C4-2B (cell line): ENCODE data around the gene TRAFD1.

Experiments used
- H3K27ac ChIP-seq: fragments of 450-650 bp; 2 replicates; pipeline ENCODE4 v1.5.1; 2017
- ZFX ChIP-seq: fragments of 450-650 bp; IDR thresholded peaks from 2 replicates; pipeline ENCODE4 v1.6.1; 2017
- TF ChIP-seq, protein P1 (sequence below): fragments of 450-650 bp; conservative IDR thresholded peaks from 2 replicates; pipeline ENCODE4 v1.5.1; 2017; ENCODE audit warnings: mild to moderate bottlenecking

Gene TRAFD1

DNA sequence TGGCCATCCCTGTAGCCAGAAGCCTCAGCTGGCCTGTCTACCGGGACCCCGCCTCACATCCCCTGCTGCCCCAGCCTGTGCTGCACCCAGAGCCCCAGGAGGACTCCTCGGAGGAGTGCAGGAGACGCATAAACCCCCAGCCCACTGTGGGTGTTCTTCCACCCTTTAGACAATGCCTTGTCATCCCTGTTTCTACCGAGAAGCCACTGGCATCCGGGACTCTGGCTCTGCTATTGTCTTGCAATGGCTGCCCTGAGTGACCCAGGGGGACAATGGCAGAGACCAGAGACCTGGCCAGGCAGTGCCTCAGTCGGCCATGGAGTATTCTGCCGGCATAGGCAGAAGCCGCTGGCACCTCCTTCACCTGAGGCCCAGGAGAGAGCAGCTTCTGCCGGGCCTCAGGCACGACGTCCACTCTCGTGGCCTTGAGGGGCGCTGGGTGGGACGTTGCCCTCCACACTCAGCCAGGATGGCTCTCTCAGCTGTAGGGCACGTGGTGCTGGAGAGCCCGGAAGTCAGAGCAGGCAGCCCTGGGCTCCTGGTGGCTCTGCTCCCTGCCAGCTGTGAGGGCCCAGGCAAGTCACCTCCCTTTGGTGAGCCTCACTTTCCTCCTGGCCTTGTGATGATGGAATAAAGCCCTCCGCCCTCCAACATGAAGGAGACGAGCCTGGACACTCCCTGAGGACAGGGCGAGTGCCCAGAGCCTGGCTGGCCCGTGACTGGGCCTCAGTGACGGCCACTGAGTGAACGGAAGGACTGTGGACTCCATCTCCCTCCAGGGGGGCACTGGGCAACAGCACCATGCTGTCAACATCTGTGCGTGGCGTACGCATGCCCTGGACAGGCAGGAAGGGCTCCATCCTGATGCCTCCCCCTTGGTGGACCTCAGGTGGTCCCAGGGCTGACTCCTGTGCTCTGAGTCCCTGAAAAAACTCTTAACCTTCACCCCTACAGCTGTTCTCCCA is 41.0 kb downstream of the TRAFD1 start:
- H3K27ac ChIP-seq, result no peak overlapping the region
- TF ChIP-seq ZFX, result no peak
- TF ChIP-seq, protein P1, sequence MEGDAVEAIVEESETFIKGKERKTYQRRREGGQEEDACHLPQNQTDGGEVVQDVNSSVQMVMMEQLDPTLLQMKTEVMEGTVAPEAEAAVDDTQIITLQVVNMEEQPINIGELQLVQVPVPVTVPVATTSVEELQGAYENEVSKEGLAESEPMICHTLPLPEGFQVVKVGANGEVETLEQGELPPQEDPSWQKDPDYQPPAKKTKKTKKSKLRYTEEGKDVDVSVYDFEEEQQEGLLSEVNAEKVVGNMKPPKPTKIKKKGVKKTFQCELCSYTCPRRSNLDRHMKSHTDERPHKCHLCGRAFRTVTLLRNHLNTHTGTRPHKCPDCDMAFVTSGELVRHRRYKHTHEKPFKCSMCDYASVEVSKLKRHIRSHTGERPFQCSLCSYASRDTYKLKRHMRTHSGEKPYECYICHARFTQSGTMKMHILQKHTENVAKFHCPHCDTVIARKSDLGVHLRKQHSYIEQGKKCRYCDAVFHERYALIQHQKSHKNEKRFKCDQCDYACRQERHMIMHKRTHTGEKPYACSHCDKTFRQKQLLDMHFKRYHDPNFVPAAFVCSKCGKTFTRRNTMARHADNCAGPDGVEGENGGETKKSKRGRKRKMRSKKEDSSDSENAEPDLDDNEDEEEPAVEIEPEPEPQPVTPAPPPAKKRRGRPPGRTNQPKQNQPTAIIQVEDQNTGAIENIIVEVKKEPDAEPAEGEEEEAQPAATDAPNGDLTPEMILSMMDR, result no peak

DNA sequence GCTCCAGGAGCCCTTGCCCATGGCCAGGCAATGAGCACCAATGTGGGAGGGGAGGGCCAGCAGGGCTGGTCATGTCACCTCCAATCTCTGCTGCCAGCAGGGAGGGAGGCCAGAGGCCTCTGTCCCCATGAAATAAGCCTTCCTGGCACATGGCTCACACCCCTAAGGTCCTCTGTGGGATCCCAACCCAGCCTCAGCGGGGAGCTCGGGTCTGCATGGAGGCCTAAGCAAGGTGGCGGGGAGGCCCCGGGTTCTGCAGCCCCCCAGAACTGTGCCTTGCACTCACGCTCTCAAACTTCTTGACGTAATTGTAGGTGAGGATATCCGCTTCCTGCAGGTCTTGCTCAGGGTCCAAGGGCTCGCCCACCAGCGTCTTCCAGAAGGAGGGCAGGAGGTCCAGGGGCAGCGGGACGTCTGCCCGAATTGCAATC is 41.7 kb downstream of the TRAFD1 start:
- TF ChIP-seq, protein P1, result no peak
- TF ChIP-seq ZFX, result no peak
- H3K27ac ChIP-seq, result no peak overlapping the region

DNA sequence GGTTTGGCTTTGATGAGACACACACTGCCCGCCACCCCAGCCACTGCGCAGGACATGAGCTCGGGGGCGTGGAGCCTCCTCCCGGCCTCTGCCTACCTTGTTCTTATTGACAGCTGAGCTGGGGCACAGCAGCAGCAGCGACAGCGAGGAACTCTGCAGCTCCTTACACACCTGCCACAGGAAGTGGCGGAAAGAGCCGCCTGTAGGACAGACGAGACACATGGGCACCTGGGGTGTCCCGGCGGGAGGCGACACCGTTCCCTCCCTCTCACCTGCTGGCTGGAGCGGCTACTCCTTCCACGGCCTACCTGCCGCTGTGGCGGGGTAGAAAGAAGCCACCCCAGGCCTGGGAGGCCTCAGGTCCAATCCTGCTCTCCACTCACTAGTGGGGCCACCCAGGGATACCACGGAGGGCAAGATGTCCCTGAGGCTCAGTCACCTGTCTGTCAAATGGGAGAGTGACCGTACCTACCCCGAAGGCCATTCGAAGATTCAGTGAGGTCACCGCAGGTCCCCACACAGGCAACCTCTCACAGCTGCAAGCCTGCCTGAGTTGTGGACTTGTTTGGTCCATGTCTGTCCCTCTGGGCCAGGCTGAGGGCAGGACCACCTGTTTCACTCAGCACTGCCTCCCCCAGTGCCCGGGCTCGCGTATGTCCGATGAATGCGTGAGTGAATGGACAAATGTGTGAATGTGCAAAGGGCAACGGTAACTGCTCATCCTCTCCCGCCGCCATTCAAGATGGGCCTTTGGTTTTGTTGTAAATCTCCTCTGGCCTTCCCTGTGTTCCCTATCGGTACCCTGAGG is 42.6 kb downstream of the TRAFD1 start:
- TF ChIP-seq, protein P1, result no peak
- TF ChIP-seq ZFX, result no peak
- H3K27ac ChIP-seq, result no peak overlapping the region

DNA sequence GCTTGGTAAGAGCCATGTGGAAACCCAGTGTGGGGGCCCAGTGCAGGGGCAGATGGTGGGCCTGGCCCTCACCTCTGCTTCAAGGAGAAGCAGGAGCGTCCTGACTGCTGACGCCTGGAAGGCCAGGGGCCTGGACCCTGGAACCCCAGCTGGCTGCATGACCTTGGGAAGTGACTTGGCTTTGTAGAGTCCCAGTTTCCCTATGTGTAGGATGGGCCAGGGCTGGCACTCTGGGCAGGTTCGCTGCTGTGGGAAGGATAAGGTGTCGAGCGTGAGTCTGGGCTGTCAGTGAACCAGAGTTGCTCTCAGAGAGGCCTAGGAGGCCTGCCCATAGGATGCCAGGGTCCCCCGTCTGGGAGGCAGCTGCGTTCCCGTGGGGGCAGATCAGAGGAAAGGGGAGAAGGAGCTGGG is 43.2 kb downstream of the TRAFD1 start:
- H3K27ac ChIP-seq, result no peak overlapping the region
- TF ChIP-seq ZFX, result no peak
- TF ChIP-seq, protein P1, result no peak

DNA sequence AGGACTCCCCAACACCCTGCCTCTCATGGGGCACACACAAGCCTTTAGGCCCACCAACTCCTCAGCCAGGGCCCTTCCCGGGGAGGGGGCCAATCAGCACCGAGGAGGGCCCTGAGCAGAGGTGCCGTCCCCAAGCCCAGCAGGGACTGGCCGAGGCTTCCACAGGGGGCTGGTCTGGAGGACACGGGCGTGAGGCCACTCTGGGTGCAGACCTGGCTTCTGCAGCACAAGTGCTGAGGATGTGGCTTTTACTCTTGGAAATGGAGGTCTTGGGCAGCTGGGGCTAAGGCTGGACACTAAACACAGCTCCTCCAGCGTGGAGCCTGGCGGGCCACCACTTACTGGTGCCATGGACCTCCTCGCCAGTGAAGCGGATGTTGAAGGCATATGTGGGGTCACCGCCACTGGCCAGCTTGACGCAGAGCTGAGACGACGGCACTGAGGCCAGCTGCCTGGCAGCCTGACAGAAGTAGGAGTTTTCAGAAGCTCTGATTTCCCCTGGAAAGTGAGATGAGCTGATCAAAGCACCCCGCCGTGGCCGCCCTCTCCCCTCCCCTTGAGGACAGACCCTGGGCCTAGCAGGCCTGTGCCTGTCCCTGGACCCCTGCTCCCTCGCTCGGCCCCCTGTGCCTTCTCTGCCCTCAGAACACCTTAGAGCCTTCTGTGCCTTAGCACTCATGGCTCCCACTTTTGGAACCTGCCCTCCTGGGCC is 44.0 kb downstream of the TRAFD1 start:
- no peak for TF ChIP-seq ZFX
- TF ChIP-seq, protein P1, result no peak
- H3K27ac ChIP-seq, result no peak overlapping the region

DNA sequence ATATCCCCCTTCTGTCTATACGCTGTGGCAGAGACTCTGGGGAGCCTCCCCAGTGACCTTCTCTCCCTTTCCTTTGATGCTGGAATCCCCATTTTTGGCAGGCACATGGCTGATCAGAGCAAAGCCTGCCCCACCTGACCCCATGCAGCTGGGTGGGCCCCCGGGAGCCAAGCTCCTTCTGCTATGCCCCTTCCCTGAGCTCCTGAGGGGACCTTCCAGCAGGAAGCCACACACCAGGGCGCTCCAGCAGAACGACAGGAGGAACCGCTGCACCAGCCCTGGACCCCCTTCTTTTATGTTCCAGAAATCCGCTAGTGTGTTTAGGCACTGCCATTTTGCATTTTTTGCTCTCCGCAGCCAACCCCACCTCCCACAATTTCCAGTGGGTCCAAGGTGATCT is 44.6 kb downstream of the TRAFD1 start:
- no peak for TF ChIP-seq ZFX
- TF ChIP-seq, protein P1, result no peak
- H3K27ac ChIP-seq, result no peak overlapping the region
